GM18870 (cell line): ENCODE data around the gene ATAD5.
"Not testable (repeated sequence)": the region's sequence is repeated elsewhere in the genome, so short reads cannot be mapped to it uniquely, and the experiment has no call there.

Source experiments
- ATAC-seq: cut with Tn5 transposase; IDR thresholded peaks from one replicate; pipeline ENCODE4 v1.9.1; 2021; ENCODE audit warnings: moderate library complexity; ENCODE audit not compliant: unreplicated experiment

ATAD5 gene

GRCh38 chr17:30821871-30822723, 9.7 kb upstream of the ATAD5 start:
- ATAC-seq: no peak

DNA sequence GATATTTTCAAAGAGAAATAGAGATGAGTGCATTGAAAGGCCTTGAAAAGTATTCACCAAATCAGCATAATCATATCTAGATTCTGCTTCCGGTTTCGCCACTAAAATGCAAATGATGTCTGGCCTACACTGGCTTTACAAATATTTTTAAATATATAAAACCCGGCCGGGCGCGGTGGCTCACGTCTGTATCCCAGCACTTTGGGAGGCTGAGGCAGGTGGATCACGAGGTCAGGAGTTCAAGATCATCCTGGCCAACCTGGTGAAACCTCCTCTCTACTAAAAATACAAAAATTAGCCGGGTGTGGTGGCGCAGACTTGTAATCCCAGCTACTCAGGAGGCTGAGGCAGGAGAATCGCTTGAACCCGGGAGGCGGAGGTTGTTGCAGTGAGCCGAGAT, 8.8 kb upstream of the ATAD5 start:
- ATAC-seq: not testable (repeated sequence)

DNA sequence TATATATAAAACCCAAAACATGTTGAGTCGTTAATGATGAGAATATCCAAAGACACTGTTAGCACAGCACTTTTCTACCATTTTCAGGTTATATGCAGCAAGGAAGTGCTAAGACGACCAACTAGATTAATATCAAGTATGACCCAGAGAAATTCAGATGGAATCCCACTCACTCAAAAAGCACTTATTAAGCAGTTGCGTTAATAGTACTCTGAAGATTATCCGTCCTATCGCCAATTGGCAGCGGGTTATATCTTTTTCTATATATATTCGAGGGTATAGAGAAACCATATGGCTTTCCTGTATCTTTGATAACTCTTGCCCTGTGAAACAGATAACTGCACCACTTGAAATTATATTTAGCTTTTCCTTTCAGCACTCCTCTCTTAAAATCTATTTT, 8.3 kb upstream of the ATAD5 start:
- no peak for ATAC-seq

DNA sequence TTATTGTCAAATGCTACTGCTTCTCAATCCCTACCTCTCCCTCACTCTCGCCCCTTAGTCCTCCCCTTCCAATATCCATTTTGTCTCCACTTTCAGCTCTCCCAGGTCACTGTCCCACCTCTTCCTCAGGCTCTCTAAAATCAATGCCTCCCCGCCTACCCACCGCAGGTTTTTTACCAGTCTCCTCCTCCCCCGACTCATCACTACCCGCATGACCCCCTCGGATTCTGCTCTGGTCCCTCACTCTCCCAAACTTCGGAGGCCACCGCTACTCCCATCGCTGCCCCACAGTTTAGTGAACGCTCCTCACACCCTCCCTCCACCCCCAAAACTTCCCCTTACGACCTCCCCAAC, 7.8 kb upstream of the ATAD5 start:
- no peak for ATAC-seq

DNA sequence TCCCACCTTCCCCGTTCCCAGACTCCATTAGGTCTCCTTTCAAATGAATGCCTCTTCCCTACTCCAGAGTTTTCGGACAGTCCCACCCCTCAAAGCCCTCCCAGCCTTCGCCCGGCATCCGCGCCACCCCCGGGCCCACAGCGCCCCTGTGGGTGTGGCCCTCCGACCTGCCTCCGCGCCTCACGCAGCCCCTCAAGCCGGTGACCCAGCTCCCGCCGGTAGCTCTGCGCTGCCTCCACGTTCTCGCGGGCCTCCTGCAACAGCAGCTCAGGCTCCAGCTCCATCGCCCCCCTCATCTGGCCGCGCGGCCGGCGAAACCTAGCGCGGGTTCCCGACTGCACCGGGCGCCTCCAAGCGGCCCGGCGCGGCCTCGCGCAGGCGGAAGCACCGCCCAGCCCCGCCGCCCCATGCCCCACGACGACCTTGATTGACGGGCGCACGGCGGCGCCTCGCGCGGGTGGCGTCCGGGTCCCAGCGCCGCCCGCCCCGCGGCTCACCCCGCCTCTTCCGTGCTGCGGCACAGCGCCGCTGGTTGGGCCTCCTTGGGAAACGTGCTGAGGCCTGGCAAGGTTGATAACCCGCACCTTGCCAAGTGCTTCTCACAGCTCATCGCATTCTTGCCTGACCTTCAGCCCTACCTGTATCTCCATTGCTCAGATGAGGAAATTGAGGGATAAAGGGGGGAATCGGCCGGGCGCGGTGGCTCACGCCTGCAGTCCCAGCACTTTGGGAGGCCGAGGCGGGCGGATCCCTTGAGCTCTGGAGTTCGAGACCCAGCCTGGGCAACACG, 7.2 kb upstream of the ATAD5 start, which contains the start of gene CRLF3:
CRLF3 (minus strand) TSS at position 337 of the 790 bp plus-strand sequence; CDS start at position 296, 41 bp downstream.
- ATAC-seq: peak; percentile 40

GRCh38 chr17:30827082-30827481, 4.7 kb upstream of the ATAD5 start:
- no peak for ATAC-seq

DNA sequence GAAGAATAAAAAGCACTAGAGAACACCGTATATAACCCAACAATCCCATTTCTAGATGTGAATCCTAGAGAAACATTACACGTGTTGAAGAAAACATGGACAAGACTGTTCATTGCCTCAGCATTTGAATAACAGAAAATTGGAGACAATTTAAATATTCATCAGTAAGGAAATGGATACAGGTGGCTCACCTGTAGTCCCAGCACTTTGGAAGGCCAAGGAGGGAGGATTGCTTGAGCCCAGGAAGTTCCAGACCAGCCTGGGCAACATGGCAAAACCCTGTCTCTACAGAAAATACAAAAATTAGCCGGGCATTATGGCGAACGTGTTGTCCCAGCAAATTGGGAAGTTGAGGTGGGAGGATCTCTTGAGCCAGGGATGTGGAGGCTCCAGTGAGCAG, 2.7 kb upstream of the ATAD5 start:
- ATAC-seq: no peak

DNA sequence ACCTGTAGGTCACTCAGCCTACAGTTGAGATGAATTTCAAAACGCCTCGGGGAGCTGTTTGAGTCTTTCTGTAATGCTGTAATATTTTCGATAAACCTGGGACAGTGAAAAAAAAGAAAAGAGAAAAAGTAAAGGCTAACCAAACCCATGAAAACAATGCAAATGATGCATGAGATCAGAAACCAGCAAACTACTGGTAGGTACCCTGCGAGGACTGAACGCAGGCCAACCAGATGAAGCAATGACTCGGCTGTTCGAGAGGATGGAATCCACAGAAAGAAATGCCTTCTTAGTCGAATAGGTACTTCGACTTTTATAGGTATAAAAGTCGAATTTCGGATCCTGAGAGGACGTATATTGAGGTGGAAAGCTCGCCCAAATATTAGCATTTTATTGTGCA, 509 bp upstream of the ATAD5 start:
- ATAC-seq: no peak

- no peak for ATAC-seq
These were observed 815 bp downstream of the ATAD5 start for GRCh38 chr17:30832438-30833124.

DNA sequence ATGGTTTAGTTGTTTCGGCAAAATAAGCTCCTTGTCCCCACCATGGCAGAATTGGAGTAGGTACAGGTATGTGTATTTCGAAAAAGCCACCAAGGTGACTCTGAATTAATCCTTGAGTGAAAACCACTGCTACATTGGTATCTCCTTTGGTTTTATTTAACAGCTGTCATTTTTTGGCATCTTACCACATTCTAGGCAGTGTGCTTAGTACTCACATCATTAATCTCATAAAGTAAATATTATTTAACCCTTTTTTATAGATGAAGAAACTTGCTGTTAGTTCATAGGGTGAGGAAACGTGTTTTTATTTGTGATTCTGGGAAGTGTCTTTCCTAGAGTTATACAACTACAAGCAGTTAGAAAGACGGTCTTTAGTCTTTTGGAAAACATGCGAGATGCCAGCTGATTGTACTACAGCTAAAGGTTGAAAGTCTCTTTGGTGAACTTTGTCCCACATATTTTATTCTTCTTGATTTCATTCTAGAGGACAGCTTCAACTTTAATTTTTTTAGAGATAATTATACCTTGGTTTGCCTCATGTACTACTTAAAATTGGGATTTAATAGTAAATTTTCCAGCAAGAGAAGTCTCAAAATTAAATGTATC, 6.5 kb downstream of the ATAD5 start:
- ATAC-seq: no peak

DNA sequence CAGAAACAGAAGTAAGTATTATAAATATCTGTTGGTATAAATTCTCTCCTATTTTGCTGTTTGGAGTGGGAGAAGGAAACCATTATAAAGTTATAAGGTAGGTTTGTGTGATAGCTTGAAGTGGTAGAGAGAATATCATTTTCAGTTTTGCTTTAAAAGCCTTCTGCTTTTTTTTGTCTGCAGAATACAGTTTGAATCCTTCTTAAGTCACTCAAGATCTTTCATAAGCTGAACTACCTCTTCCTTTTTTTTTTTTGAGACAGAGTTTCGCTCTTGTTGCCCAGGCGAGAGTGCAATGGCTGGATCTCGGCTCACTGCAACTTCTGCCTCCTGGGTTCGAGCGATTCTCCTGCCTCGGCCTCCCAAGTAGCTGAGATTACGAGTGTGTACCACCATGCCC, 9.0 kb downstream of the ATAD5 start:
- no peak for ATAC-seq

DNA sequence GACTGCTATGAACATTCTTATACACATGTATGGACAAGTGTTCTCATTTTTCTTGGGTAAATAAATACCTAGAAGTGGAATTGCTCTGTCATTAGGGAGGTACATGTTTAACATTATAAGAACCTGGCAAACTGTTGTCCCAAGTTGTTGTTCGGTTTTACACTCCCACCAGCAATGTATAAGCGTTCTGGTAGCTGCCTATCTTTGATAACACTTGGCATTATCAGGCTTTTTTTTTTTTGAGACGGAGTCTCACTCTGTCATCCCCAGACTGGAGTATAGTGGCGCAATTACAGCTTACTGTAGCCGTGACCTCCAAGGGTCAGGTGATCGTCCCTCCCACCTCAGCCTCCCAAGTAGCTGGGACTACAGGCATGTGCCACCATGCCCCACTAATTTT, 16.3 kb downstream of the ATAD5 start:
- ATAC-seq: no peak

- ATAC-seq: no peak
These were observed 22.4 kb downstream of the ATAD5 start for GRCh38 chr17:30854146-30854545.

GRCh38 chr17:30858556-30859250, 26.9 kb downstream of the ATAD5 start:
- no peak for ATAC-seq

DNA sequence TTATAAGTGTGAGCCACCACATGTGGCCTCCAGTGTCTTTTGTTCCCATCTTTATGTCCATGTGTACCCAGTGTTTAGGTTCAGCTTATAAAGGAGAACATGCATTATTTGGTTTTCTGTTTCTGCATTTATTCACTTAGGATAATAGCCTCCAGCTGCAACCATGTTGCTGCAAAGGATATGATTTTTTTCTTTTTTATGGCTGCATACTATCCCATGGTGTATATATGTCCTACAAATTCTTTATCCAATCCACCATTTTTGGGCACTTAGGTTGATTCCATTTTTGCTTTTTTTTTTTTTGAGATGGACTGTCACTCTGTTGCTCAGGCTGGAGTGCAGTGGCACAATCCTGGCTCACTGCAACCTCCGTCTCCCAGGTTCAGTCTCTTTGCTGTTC, 32.9 kb downstream of the ATAD5 start:
- ATAC-seq: no peak

DNA sequence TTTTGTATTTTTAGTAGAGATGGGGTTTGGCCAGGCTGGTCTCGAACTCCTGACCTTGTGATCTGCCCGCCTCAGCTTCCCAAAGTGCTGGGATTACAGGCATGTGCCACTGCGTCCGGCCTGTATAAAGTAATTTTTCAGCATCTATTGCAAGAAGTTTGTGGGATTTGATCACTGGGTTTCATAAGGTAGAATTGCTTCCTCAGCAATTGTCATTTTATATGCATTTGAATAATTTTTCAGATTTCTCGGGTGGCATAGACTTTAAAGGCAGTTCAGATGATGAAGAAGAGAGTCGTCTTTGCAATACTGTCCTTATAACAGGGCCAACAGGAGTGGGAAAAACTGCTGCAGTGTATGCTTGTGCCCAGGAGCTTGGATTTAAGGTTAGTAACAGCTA, 37.2 kb downstream of the ATAD5 start:
- no peak for ATAC-seq

- ATAC-seq: no peak
These were observed 54.4 kb downstream of the ATAD5 start for GRCh38 chr17:30886187-30886586.

GRCh38 chr17:30894236-30894635, 62.5 kb downstream of the ATAD5 start:
- no peak for ATAC-seq

GRCh38 chr17:30897311-30897710, 65.5 kb downstream of the ATAD5 start:
- no peak for ATAC-seq

GRCh38 chr17:30905742-30906100, 74.0 kb downstream of the ATAD5 start:
- peak; percentile 31 for ATAC-seq
